ENCODE results near the gene ATAD2B. TPM values are rescaled to one million over a fixed set of nuclear protein-coding genes. Genes with fewer than 3 reads are reported as not detected.

The ATAD2B gene
- total RNA-seq, 4 donors from 2014 or later: 37.1 to 82.7 (median 40.7) TPM

DNA sequence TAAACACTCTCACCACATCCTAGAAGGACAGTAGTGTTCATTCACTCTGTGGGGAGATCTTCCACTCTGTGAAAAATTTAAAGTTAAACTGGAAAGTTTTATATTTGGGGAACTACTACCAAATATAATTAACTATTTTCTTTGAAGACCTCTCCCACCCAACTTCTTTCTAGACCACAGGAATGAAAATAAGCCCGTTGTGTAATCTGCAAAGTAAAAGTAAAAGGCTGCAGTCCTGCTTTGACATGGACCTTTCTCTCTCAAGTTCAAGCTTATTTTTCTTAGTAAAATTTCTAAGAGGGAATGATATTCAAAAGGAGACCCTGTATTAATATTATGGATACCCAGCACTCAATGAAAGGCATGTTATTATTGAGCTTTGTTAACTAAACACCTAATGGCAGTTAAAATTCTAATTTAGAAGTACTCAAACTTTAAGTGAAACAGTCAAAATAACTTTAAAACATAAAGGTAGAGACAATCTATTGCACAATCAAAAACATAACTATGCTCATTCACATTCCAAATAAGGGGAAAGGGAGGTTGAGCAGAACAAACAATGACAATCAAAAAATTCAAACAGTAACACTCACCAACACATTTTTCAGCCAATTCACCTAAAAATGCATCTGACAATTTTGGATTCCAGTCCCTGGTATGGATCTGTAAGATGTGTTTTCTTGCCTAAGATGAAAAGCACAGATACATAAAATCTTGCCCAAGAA is 98.5 kb downstream of the ATAD2B start:
- Histone ChIP-seq H3K4me3 (no peak overlapping the region), H3K36me3 (peaks cover 0 to under 1% (median 0%) of the 10 kb centered on the region in 4 donors), H3K9me3 (no peaks in the 10 kb centered on the region), H3K4me1 (peaks cover 0 to 7% (median 0%) of the 10 kb centered on the region in 4 donors), H3K27ac (no peak overlapping the region), H3K27me3 (no peaks in the 10 kb centered on the region)
- in situ Hi-C loops (cut with MboI; ENCODE audit: low pct_ligation_motif_present in 1 of 4, low pct_unique_long_range_greater_than_20kb in 1 of 4, low sequenced_read_pairs in 3 of 4): no loop called here
- DNase-seq: no peak
- WGBS, 2 donors (ENCODE audit: low coverage in 1 of 2): 67 to 70% methylated on average over 1 of the region's 1 CpG
- TF ChIP-seq, protein P1, sequence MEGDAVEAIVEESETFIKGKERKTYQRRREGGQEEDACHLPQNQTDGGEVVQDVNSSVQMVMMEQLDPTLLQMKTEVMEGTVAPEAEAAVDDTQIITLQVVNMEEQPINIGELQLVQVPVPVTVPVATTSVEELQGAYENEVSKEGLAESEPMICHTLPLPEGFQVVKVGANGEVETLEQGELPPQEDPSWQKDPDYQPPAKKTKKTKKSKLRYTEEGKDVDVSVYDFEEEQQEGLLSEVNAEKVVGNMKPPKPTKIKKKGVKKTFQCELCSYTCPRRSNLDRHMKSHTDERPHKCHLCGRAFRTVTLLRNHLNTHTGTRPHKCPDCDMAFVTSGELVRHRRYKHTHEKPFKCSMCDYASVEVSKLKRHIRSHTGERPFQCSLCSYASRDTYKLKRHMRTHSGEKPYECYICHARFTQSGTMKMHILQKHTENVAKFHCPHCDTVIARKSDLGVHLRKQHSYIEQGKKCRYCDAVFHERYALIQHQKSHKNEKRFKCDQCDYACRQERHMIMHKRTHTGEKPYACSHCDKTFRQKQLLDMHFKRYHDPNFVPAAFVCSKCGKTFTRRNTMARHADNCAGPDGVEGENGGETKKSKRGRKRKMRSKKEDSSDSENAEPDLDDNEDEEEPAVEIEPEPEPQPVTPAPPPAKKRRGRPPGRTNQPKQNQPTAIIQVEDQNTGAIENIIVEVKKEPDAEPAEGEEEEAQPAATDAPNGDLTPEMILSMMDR (IDR thresholded peaks at IDR 0.05): no peak
- TF ChIP-seq POLR2AphosphoS5 (IDR thresholded peaks at IDR 0.05) (no peak), EP300 (IDR thresholded peaks at IDR 0.05; ENCODE audit: low read depth) (no peak), POLR2A (IDR thresholded peaks at IDR 0.05) (no peak)
- intact Hi-C loops (cut with DNase I; ENCODE audit: low total_unique reads): no loop called here

GRCh38 chr2:23827287-23827686 is 99.6 kb downstream of the ATAD2B start:
- H3K27ac ChIP-seq: no peak overlapping the region
- no peaks in the 10 kb centered on the region for H3K9me3 ChIP-seq
- in situ Hi-C loops (cut with MboI; ENCODE audit: low pct_ligation_motif_present in 1 of 4, low pct_unique_long_range_greater_than_20kb in 1 of 4, low sequenced_read_pairs in 3 of 4): no loop called here
- peaks cover 0 to 9% (median under 1%) of the 10 kb centered on the region in 4 donors for H3K36me3 ChIP-seq
- 83 to 90% methylated on average over 1 of the region's 1 CpG for WGBS, 2 donors (ENCODE audit: low coverage in 1 of 2)
- TF ChIP-seq EP300 (IDR thresholded peaks at IDR 0.05; ENCODE audit: low read depth): no peak
- TF ChIP-seq, protein P1 (IDR thresholded peaks at IDR 0.05): no peak
- TF ChIP-seq POLR2A (IDR thresholded peaks at IDR 0.05): no peak
- H3K4me1 ChIP-seq: peaks cover 0 to 7% (median 0%) of the 10 kb centered on the region in 4 donors
- H3K4me3 ChIP-seq: no peak overlapping the region
- intact Hi-C loops (cut with DNase I; ENCODE audit: low total_unique reads): no loop called here
- DNase-seq: no peak
- H3K27me3 ChIP-seq: no peaks in the 10 kb centered on the region

DNA sequence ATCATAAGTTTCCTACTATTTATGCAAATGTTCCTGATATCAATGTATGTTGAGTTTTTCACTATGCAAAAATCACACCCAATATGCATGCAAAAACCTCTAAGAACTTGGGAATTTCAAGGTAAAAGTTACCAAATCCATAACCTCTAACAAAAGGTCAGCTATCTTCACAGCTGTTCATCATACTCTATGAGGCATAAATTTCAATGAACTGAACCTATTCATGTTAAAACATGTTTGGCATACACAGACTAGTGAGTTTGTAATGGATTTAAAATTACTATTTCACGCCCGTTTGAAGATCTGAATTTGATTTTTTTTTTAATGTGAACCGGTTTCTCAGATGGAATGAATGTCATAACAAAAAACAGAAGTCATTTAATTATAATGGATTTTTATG is 100.2 kb downstream of the ATAD2B start:
- intact Hi-C loops (cut with DNase I; ENCODE audit: low total_unique reads): no loop called here

GRCh38 chr2:23826040-23826439 is 100.9 kb downstream of the ATAD2B start:
- Histone ChIP-seq H3K27me3 (no peaks in the 10 kb centered on the region), H3K36me3 (peaks cover 0 to 15% (median 3%) of the 10 kb centered on the region in 4 donors), H3K4me3 (no peak overlapping the region), H3K9me3 (no peaks in the 10 kb centered on the region), H3K4me1 (peaks cover 0 to 7% (median 0%) of the 10 kb centered on the region in 4 donors), H3K27ac (no peak overlapping the region)
- no peak for DNase-seq
- WGBS, 2 donors (ENCODE audit: low coverage in 1 of 2): 71 to 76% methylated on average over 2 of the region's 2 CpGs
- TF ChIP-seq, protein P1 (IDR thresholded peaks at IDR 0.05): no peak
- no peak for TF ChIP-seq POLR2A (IDR thresholded peaks at IDR 0.05)
- no peak for TF ChIP-seq POLR2AphosphoS5 (IDR thresholded peaks at IDR 0.05)
- TF ChIP-seq EP300 (IDR thresholded peaks at IDR 0.05; ENCODE audit: low read depth): no peak
- in situ Hi-C loops (cut with MboI; ENCODE audit: low pct_ligation_motif_present in 1 of 4, low pct_unique_long_range_greater_than_20kb in 1 of 4, low sequenced_read_pairs in 3 of 4): no loop called here
- intact Hi-C loops (cut with DNase I; ENCODE audit: low total_unique reads): no loop called here

More for the DNA sequence above, 100.2 kb downstream of the ATAD2B start:
- in situ Hi-C loops (cut with MboI; ENCODE audit: low pct_ligation_motif_present in 1 of 4, low pct_unique_long_range_greater_than_20kb in 1 of 4, low sequenced_read_pairs in 3 of 4): no loop called here
- no peak overlapping the region for H3K27ac ChIP-seq
- peaks cover 0 to 14% (median 3%) of the 10 kb centered on the region in 4 donors for H3K36me3 ChIP-seq
- H3K9me3 ChIP-seq: no peaks in the 10 kb centered on the region
- TF ChIP-seq POLR2AphosphoS5 (IDR thresholded peaks at IDR 0.05) (no peak), EP300 (IDR thresholded peaks at IDR 0.05; ENCODE audit: low read depth) (no peak), POLR2A (IDR thresholded peaks at IDR 0.05) (no peak)
- TF ChIP-seq, protein P1 (IDR thresholded peaks at IDR 0.05): no peak
- H3K4me3 ChIP-seq: no peak overlapping the region
- 89 to 98% methylated on average over 3 of the region's 3 CpGs for WGBS, 2 donors (ENCODE audit: low coverage in 1 of 2)
- DNase-seq: no peak
- H3K4me1 ChIP-seq: peaks cover 0 to 7% (median 0%) of the 10 kb centered on the region in 4 donors
- no peaks in the 10 kb centered on the region for H3K27me3 ChIP-seq

All from transverse colon (tissue), 4 donors.